H7 (cell line): ENCODE results near the gene UNC45A. TPM values are rescaled to one million over a fixed set of nuclear protein-coding genes. Genes with fewer than 3 reads are reported as not detected.

ENCODE experiments used
- DNase-seq: peaks from one replicate; pipeline ENCODE4 v3.0.0; 2012
- H3K27me3 ChIP-seq: 2 replicates; pipeline ENCODE4 v1.6.0; 2011; ENCODE audit warnings: mild to moderate bottlenecking, low read length; ENCODE audit not compliant: control insufficient read depth, insufficient read depth
- H3K36me3 ChIP-seq: replicated peaks from 2 replicates; pipeline ENCODE4 v1.5.1; 2011; ENCODE audit warnings: low read length; ENCODE audit not compliant: control insufficient read depth, insufficient read depth
- H3K4me3 ChIP-seq: 2 replicates; pipeline ENCODE4 v1.5.1; 2011; ENCODE audit warnings: low read depth, mild to moderate bottlenecking, control low read depth, low read length, moderate library complexity; ENCODE audit not compliant: insufficient read depth
- total RNA-seq: library from RNA; depleted of rRNA; stranded (reverse); fragments of >200 nt; shearing (Covaris generic); gene quantifications from 2 replicates; pipeline ENCODE4 v1.2.3, GENCODE V29; 2014

Gene UNC45A
- total RNA-seq, 1 experiment from 2014 or later, result 85.9 TPM

- Histone ChIP-seq H3K4me3 (no peak overlapping the region), H3K36me3 (peaks cover 57% of the 10 kb centered on the region), H3K27me3 (no peaks in the 10 kb centered on the region)
- DNase-seq, result no peak
Observed at GRCh38 chr15:90972133-90972532, 37.0 kb downstream of the UNC45A start.

GRCh38 chr15:90974216-90974615 lies 39.1 kb downstream of the UNC45A start:
- H3K36me3 ChIP-seq, result peaks cover 50% of the 10 kb centered on the region
- no peaks in the 10 kb centered on the region for H3K27me3 ChIP-seq
- no peak for DNase-seq
- no peak overlapping the region for H3K4me3 ChIP-seq

GRCh38 chr15:90979582-90979981 lies 44.5 kb downstream of the UNC45A start:
- DNase-seq, result no peak
- Histone ChIP-seq H3K36me3 (peaks cover 65% of the 10 kb centered on the region), H3K27me3 (no peaks in the 10 kb centered on the region), H3K4me3 (no peak overlapping the region)

GRCh38 chr15:90981681-90982080 lies 46.6 kb downstream of the UNC45A start:
- H3K27me3 ChIP-seq, result no peaks in the 10 kb centered on the region
- DNase-seq, result no peak
- no peak overlapping the region for H3K4me3 ChIP-seq
- H3K36me3 ChIP-seq, result peaks cover 54% of the 10 kb centered on the region

GRCh38 chr15:90982135-90982534 lies 47.0 kb downstream of the UNC45A start:
- H3K36me3 ChIP-seq, result peaks cover 54% of the 10 kb centered on the region

GRCh38 chr15:90986790-90987507 lies 51.9 kb downstream of the UNC45A start:
- Histone ChIP-seq H3K36me3 (peaks cover 15% of the 10 kb centered on the region), H3K4me3 (no peak overlapping the region), H3K27me3 (no peaks in the 10 kb centered on the region)
- DNase-seq, result no peak

More at GRCh38 chr15:90982135-90982534, 47.0 kb downstream of the UNC45A start:
- DNase-seq, result no peak
- Histone ChIP-seq H3K27me3 (no peaks in the 10 kb centered on the region), H3K4me3 (no peak overlapping the region)

- Histone ChIP-seq H3K36me3 (peaks cover 11% of the 10 kb centered on the region), H3K27me3 (no peaks in the 10 kb centered on the region), H3K4me3 (no peak overlapping the region)
- DNase-seq, result no peak
Observed at GRCh38 chr15:90987561-90988141, 52.6 kb downstream of the UNC45A start.

- no peak for DNase-seq
- peaks cover 7% of the 10 kb centered on the region for H3K36me3 ChIP-seq
- H3K4me3 ChIP-seq, result no peak overlapping the region
- H3K27me3 ChIP-seq, result no peaks in the 10 kb centered on the region
Observed at GRCh38 chr15:90988296-90988695, 53.2 kb downstream of the UNC45A start.

GRCh38 chr15:90989040-90989768 lies 54.1 kb downstream of the UNC45A start:
- peaks cover 2% of the 10 kb centered on the region; the same call in 1 of the 2 replicates for H3K36me3 ChIP-seq
- DNase-seq, result no peak
- no peaks in the 10 kb centered on the region for H3K27me3 ChIP-seq
- H3K4me3 ChIP-seq, result no peak overlapping the region

GRCh38 chr15:90990446-90990845 lies 55.4 kb downstream of the UNC45A start:
- no peaks in the 10 kb centered on the region for H3K36me3 ChIP-seq
- no peaks in the 10 kb centered on the region for H3K27me3 ChIP-seq
- no peak for DNase-seq
- no peak overlapping the region for H3K4me3 ChIP-seq

- Histone ChIP-seq H3K4me3 (no peak overlapping the region), H3K36me3 (no peaks in the 10 kb centered on the region), H3K27me3 (no peaks in the 10 kb centered on the region)
- no peak for DNase-seq
Observed at GRCh38 chr15:90991587-90992285, 56.7 kb downstream of the UNC45A start.

- peak overlapping the region; percentile 99 for H3K4me3 ChIP-seq
- peaks cover 13% of the 10 kb centered on the region for H3K36me3 ChIP-seq
- peak; percentile 80 for DNase-seq
- H3K27me3 ChIP-seq, result no peaks in the 10 kb centered on the region
Observed at GRCh38 chr15:90994059-90994416, 59.0 kb downstream of the UNC45A start.

- DNase-seq, result peak; percentile 99
- H3K27me3 ChIP-seq, result no peaks in the 10 kb centered on the region
- H3K4me3 ChIP-seq, result peak within 1 kb of the TSS; percentile 99
- H3K36me3 ChIP-seq, result peaks cover 16% of the 10 kb centered on the region
Observed at GRCh38 chr15:90994417-90995311, 59.6 kb downstream of the UNC45A start, which contains the start of gene PRC1. Gene PRC1 (minus strand): TSS chr15:90994535. CDS start chr15:90994417, 118 bp downstream.

GRCh38 chr15:90998737-90999136 lies 63.7 kb downstream of the UNC45A start:
- no peaks in the 10 kb centered on the region for H3K27me3 ChIP-seq
- DNase-seq, result no peak
- no peak overlapping the region for H3K4me3 ChIP-seq
- peaks cover 25% of the 10 kb centered on the region for H3K36me3 ChIP-seq
